Left cardiac atrium (tissue), 4 donors: Measurements from ENCODE around the gene ATP8B4. TPM values are rescaled to one million over a fixed set of nuclear protein-coding genes. Genes with fewer than 3 reads are reported as not detected.
"Not testable (repeated sequence)": the region's sequence is repeated elsewhere in the genome, so short reads cannot be mapped to it uniquely, and the experiment has no call there.

Experiments
- ATAC-seq, 2 donors: fragments of 200-7000 bp; cut with Tn5 transposase; one replicate each; pipeline ENCODE4 v1.9.1; 2020; ENCODE audit warnings: mild to moderate bottlenecking in 2 of 2, moderate library complexity in 2 of 2
- DNase-seq: peaks from one replicate; pipeline ENCODE4 v3.0.0-alpha.2; 2020
- intact Hi-C, 2 donors: fragments of 100-400 bp; cut with DNase I; formaldehyde crosslinking; loops; one replicate each; pipeline versions ENCODE4 v1.14.1 to v1.15.1; 2022 to 2023
- long read RNA-seq: library from polyadenylated mRNA; unstranded; transcript quantifications from one replicate; pipeline ENCODE4 v2.0.0, GENCODE V29; 2021
- total RNA-seq, 2 donors: library from RNA; stranded (reverse); fragmentation: NEBNext Ultra II Directional; extraction: Animal tissue kit (Norgen Biotek cat#: 25700); gene quantifications; one replicate each; pipeline ENCODE4 v1.2.1, GENCODE V29; 2021
- donor health status: DM: no; HTN: yes; CAD: no.
- donor health status: DM: no; HTN: yes; CAD: no; lungs with severe emphysema.
- donor health status: DM: yes; HTN: yes; CAD: no.
- donor health status: Dilated cardiomyopathy.

ATP8B4 gene, protein sequence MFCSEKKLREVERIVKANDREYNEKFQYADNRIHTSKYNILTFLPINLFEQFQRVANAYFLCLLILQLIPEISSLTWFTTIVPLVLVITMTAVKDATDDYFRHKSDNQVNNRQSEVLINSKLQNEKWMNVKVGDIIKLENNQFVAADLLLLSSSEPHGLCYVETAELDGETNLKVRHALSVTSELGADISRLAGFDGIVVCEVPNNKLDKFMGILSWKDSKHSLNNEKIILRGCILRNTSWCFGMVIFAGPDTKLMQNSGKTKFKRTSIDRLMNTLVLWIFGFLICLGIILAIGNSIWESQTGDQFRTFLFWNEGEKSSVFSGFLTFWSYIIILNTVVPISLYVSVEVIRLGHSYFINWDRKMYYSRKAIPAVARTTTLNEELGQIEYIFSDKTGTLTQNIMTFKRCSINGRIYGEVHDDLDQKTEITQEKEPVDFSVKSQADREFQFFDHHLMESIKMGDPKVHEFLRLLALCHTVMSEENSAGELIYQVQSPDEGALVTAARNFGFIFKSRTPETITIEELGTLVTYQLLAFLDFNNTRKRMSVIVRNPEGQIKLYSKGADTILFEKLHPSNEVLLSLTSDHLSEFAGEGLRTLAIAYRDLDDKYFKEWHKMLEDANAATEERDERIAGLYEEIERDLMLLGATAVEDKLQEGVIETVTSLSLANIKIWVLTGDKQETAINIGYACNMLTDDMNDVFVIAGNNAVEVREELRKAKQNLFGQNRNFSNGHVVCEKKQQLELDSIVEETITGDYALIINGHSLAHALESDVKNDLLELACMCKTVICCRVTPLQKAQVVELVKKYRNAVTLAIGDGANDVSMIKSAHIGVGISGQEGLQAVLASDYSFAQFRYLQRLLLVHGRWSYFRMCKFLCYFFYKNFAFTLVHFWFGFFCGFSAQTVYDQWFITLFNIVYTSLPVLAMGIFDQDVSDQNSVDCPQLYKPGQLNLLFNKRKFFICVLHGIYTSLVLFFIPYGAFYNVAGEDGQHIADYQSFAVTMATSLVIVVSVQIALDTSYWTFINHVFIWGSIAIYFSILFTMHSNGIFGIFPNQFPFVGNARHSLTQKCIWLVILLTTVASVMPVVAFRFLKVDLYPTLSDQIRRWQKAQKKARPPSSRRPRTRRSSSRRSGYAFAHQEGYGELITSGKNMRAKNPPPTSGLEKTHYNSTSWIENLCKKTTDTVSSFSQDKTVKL
- total RNA-seq = 1 to 10 TPM; 5.4 to 9.7 TPM
- long read RNA-seq, partial matches to known transcripts = 0 of 3 reads
- long read RNA-seq, other reads (novel, unspliced or antisense) = 1 of 3 reads

GRCh38 chr15:50119063-50120040 lies at the start of gene ATP8B4:
Gene ATP8B4 (minus strand): TSS chr15:50119233. CDS start chr15:50106966, 12,267 bp downstream.
- intact Hi-C loops = no loop called here
- DNase-seq (no peak), ATAC-seq (no peak)

- no peak for ATAC-seq
- intact Hi-C loops = no loop called here
- DNase-seq = no peak
Measured at GRCh38 chr15:50168379-50168778, 49.3 kb upstream of the ATP8B4 start.

GRCh38 chr15:50167110-50167509 lies 48.1 kb upstream of the ATP8B4 start:
- intact Hi-C loops = no loop called here
- ATAC-seq = no peak
- DNase-seq = no peak

DNA sequence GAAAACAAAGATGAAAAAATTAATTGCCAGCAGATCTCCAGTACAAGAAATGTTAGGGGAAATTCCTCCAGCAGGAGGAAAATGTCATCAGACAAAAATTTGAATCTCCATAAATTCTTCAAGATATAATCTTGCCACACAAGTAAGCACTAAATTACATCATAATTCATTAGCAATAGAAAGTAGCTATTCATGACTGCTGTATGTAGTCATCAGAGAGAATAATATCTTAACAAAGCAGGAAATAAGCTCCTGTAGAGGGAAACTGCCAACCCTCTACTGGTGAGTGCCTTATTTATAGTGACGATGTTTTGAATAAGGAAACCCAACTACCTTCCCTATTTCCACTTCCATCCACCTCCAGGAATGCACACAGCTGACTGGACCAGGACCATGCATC lies 47.2 kb upstream of the ATP8B4 start:
- intact Hi-C loops = no loop called here
- DNase-seq = no peak
- ATAC-seq = peak in 1 of 2 donors; percentile 89

GRCh38 chr15:50164458-50164857 lies 45.4 kb upstream of the ATP8B4 start:
- DNase-seq = peak; percentile 41
- peak; percentile 22 to 53 for ATAC-seq
- intact Hi-C loops = no loop called here

- ATAC-seq = no peak
- intact Hi-C loops = no loop called here
- DNase-seq = no peak
Measured at GRCh38 chr15:50163719-50164410, 44.8 kb upstream of the ATP8B4 start.

GRCh38 chr15:50162969-50163718 lies 44.1 kb upstream of the ATP8B4 start:
- no peak for ATAC-seq
- no peak for DNase-seq
- intact Hi-C loops = no loop called here

DNA sequence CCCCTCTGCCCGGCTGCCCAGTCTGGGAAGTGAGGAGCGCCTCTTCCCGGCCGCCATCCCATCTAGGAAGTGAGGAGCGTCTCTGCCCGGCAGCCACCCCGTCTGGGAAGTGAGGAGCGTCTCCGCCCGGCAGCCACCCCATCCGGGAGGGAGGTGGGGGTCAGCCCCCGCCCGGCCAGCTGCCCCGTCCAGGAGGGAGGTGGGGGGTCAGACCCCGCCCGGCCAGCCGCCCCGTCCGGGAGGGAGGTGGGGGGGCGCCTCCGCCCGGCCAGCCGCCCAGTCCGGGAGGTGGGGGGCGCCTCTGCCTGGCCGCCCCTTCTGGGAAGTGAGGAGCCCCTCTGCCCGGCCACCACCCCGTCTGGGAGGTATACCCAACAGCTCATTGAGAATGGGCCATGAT lies 39.2 kb upstream of the ATP8B4 start:
- intact Hi-C loops, DNase-seq, ATAC-seq: not testable (repeated sequence)

DNA sequence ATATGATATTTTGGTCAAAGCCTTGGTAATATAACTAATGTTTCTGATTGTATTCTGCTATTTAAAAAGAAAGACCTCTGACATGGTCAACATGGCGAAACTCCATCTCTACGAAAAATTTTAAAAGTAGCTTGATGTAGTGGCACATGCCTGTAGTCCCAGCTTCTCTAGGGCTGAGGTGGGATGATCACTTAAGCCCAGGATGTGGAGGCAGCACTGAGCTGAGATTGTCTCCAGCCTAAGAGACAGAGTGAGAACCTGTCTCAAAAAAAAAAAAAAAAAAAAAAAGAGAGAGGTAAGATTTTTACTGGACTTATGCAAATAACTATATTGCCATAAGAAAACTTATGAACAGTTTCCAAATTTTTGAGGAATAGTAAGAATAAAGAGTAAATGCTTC lies 32.4 kb upstream of the ATP8B4 start:
- ATAC-seq = no peak
- intact Hi-C loops = no loop called here
- no peak for DNase-seq

- intact Hi-C loops = no loop called here
- DNase-seq = no peak
- no peak for ATAC-seq
Measured at GRCh38 chr15:50150851-50151250, 31.8 kb upstream of the ATP8B4 start.

DNA sequence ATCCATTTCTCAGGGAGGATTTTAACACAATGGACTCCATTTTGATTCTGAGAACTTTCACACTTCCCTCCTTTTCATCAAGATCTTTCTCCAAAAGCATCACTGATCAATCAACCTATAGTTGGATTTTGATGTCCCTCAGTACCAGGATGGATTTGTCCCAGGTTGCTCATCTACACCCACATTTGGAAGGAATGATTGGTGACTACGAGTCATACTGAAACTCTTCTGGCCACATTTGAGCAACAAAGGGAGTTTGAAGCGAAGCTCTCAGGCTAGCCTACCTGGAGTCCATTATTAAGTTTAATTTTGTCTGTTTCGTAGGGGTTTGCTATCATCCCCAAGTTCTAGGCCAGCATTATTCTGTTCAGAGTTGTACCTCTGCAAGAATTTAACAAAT lies 31.3 kb upstream of the ATP8B4 start:
- no peak for ATAC-seq
- no peak for DNase-seq
- intact Hi-C loops = no loop called here

GRCh38 chr15:50149090-50149489 lies 30.1 kb upstream of the ATP8B4 start:
- intact Hi-C loops = loop anchor here in 1 of 2 donors (5.0 to 10.0 kb wide), 3 partner anchors 94 to 1287 kb away; no protein-coding TSS in a partner anchor
- no peak for ATAC-seq
- no peak for DNase-seq

DNA sequence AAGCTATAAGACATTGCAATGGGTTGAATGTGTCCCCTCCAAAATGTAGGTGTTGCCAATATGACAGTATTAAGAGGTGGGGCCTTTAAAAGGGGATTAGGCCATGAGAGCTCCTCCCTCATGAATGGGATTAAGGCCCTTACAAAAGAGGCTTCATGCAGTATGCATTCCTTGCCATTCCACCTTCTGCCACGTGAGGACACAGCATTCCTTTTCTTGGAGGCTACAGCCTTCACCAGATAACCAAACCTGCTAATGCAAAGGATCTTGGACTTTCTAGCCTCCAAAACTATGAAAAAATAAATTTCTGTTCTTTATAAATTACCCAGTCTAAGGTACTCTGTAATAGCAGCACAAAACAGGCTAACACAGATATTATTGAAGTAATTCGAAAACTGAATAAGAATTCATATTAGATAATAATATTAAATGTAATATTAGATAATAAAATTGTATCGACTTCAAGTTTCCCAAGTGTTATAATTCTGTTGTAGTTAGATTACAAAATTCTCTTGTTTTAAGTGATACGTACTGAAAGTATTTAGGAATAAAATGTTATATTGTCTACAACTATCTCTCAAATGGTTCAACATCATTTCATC lies 29.4 kb upstream of the ATP8B4 start:
- intact Hi-C loops = loop anchor here in 1 of 2 donors (5.0 to 10.0 kb wide), 3 partner anchors 94 to 1286 kb away; no protein-coding TSS in a partner anchor
- ATAC-seq (peak in 1 of 2 donors; percentile 45), DNase-seq (no peak)

GRCh38 chr15:50146632-50147031 lies 27.6 kb upstream of the ATP8B4 start:
- ATAC-seq = peak in 1 of 2 donors; percentile 45
- DNase-seq = no peak
- intact Hi-C loops = loop anchor here in 1 of 2 donors (5.0 to 10.0 kb wide), 3 partner anchors 92 to 1284 kb away; no protein-coding TSS in a partner anchor

- intact Hi-C loops = loop anchor here in 1 of 2 donors (5.0 to 10.0 kb wide), 3 partner anchors 91 to 1283 kb away; no protein-coding TSS in a partner anchor
- no peak for DNase-seq
- peak; percentile 90 to 93 for ATAC-seq
Measured at GRCh38 chr15:50145451-50145872, 26.4 kb upstream of the ATP8B4 start.
